T-helper 2 cell (primary cell): ENCODE results near the gene DEFB113.

Source experiments
- DNase-seq, 5 experiments: peaks; one replicate each; pipeline versions ENCODE4 v3.0.0 to v3.0.0-alpha.2; 2012 to 2022

DEFB113 gene

DNA sequence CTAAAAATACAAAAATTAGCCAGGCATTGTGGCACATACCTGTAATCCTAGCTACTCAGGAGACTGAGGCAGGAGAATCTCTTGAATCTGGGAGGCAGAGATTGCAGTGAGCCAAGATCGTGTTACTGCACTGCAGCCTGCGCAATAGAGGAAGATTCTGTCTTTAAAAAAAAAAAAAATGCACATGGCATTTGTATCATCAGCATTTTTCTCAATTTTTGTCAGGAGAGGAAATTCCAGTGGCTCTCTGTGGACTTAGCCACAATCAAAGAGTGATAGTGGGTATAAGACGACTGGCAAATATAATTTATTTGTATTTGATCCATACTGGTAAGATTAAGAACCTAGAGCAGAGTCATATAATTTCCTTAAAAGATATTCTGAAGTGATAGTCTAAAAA lies 34.0 kb downstream of the DEFB113 start:
- DNase-seq = no peak

DNA sequence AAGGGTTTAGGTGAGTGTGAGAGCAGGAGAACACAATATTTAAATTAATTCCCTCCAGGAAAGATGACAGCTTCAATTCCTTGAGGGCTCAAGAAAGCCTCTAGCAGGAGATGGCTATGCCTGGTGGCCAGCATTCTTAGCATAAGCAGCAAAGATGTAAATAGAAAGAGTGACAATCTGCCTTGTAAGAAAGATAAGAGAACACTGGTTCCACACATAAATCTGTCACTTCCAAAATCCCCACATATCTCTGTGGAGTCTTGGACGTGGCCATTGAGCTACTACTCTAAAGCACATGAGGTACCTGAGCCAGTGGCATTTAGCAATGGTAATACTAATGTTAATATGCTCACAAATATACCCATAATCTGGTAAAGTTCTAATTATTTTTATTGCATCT lies 34.7 kb downstream of the DEFB113 start:
- DNase-seq = no peak

DNA sequence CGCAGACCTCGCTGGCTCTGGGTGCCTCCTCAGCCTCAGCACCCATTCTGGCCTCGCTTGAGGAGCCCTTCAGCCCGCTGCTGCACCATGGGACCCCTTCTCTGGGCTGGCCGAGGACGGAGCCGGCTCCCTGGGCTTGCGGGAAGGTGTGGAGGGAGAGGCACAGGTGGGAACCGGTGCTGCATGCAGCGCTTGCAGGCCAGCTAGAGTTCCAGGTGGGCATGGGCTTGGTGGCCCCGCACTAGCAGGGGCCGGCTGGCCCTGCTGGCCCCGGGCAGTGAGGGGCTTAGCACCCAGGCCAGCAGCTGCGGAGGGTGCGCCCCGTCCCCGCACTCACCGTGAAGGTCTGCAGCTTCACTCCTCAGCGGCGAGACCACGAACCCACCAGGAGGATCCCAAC lies 35.9 kb downstream of the DEFB113 start:
- no peak for DNase-seq

DNA sequence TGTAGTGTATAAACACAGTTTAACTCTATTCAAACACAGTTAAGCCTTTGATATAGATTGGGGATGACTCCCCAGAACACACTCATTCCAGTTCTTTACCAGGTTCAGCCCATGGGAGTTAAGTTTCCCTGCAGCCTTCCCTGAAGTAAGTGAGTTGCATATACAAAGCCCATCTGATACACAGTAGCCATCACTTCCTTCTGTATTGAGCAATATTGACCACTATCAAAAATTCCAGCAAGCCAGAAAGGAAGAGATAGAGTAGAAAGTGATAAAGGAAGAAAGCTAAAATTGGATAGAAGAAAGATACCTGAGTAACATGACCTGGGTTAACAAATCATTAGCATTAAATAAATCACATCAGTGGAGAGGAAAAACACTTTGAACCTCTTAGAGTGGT lies 40.1 kb downstream of the DEFB113 start:
- no peak for DNase-seq

DNA sequence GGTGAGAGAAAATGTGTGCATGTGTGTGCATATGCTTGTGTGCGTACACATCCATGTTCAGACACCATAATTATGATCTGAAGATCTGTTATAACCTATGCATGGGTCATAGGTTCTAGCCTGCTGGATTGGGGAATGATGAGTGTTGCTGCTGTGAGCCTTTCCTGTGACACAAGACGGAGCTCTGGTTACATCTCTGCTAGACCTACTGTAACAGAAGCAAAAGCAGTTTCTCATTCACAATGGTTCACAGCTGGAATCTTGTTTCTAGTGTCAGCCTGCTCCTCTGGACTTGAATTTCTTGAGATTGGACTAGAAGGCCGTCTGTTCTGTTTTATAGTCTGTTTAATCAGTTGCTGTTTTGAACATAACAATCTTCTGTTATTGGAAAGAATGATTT lies 45.6 kb downstream of the DEFB113 start:
- DNase-seq = no peak

DNA sequence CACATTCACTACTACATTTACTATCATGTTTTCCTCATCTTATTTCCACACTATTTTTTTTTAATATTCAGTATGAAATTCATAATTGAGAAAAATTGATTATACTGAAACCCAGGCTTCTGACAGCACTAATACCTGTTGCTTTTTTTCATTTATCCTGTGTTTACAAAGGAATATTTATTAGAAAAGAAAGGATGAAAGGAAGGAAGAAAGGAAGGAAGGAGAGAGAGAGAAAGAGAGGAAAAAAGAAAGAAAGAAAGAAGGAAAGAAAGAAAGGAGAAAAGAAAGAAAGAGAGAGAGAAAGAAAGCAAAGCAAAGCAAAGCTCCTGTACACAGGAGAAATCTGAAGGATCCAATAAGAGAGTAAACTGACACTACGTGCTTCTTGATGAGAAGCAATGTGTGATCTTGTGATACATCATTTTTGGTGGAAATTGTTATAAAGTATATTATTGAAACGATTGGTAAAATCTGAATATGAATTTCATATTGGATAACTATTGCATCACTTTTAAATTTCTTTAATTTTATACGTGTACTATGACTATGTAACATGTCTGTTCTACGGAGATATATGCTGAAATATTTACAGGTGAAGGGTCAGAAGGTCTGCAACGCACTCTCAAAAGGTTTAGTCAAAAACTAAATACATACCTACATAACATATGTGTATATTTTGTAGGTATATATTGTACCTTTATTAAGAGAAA lies 49.3 kb downstream of the DEFB113 start:
- DNase-seq = no peak

DNA sequence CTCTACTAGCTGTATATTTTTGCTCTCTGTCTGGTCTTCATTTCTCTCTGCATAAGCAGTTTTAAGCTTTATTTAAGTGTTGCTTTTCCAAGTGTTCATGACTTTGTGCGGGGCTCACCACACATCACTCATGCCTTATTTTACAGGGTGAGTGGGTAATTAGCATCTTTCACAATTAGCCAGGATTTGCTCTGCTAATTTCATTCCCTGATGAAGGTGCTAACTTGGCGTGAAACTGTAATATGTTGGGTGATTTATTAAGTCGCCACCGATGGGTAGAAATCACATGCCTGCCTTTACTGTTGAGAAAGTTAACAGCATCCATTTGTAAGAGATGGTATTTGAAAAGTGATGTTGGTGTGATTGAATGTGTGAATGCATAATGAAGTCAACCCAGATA lies 50.2 kb downstream of the DEFB113 start:
- no peak for DNase-seq

DNA sequence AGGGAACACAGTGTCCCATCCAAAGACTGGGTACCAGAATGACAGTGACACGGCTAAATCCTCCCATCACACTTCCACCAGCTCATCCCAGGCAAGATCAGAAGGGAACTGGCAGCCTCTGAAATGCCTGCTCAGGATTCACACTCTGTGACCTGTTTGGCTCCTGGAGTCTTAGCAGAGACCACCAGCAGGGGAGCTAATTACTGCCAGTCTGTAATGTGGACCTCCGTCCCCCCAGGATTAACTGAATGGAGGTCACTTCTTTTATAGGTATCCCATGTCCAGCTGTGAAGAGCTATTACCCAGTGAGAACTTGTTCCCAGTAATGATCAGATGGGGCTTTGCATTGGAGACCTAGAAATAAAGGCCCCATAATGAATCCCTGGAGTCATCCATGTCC lies 50.6 kb downstream of the DEFB113 start:
- no peak for DNase-seq
